Stimulated activated CD4-positive, alpha-beta T cell treated with anti-CD3 and anti-CD28 coated beads, Interleukin-4, amount 100 ng/mL, for 48 hours (primary cell): Measurements from ENCODE around the gene MFGE8.
A peak's percentile ranks its signal among the peaks of the same experiment; 100 is the strongest.

Source experiments
- DNase-seq, 2 donors: peaks; one replicate each; pipeline ENCODE4 v3.0.0-alpha.2; 2020; ENCODE audit warnings: low read depth in 2 of 2

MFGE8 gene

GRCh38 chr15:88918738-88919137, 5.6 kb upstream of the MFGE8 start:
- peak in 1 of 2 donors; percentile 52 for DNase-seq

GRCh38 chr15:88917760-88918159, 4.6 kb upstream of the MFGE8 start:
- DNase-seq: no peak

- DNase-seq: no peak
Measured at GRCh38 chr15:88915354-88915753, 2.2 kb upstream of the MFGE8 start.

GRCh38 chr15:88913850-88914169, 631 bp upstream of the MFGE8 start:
- DNase-seq: no peak

GRCh38 chr15:88912500-88912921, 668 bp downstream of the MFGE8 start:
- no peak for DNase-seq

GRCh38 chr15:88911766-88912118, 1.4 kb downstream of the MFGE8 start:
- DNase-seq: no peak

GRCh38 chr15:88909956-88910831, 3.0 kb downstream of the MFGE8 start:
- DNase-seq: no peak

GRCh38 chr15:88908697-88909621, 4.2 kb downstream of the MFGE8 start:
- no peak for DNase-seq

- no peak for DNase-seq
Measured at GRCh38 chr15:88908123-88908522, 5.1 kb downstream of the MFGE8 start.

GRCh38 chr15:88907111-88907510, 6.1 kb downstream of the MFGE8 start:
- DNase-seq: no peak

GRCh38 chr15:88906551-88906950, 6.6 kb downstream of the MFGE8 start:
- DNase-seq: no peak

GRCh38 chr15:88906130-88906529, 7.0 kb downstream of the MFGE8 start:
- DNase-seq: no peak

- no peak for DNase-seq
Measured at GRCh38 chr15:88905576-88905975, 7.6 kb downstream of the MFGE8 start.

- DNase-seq: peak; percentile 81 to 85
Measured at GRCh38 chr15:88904624-88905327, 8.4 kb downstream of the MFGE8 start.

- DNase-seq: no peak
Measured at GRCh38 chr15:88904257-88904623, 8.9 kb downstream of the MFGE8 start.

- no peak for DNase-seq
Measured at GRCh38 chr15:88902846-88903245, 10.3 kb downstream of the MFGE8 start.

GRCh38 chr15:88902221-88902835, 10.9 kb downstream of the MFGE8 start:
- no peak for DNase-seq

GRCh38 chr15:88901508-88902220, 11.5 kb downstream of the MFGE8 start:
- DNase-seq: no peak

- DNase-seq: no peak
Measured at GRCh38 chr15:88900982-88901418, 12.2 kb downstream of the MFGE8 start.

GRCh38 chr15:88900309-88900981, 12.7 kb downstream of the MFGE8 start:
- no peak for DNase-seq

GRCh38 chr15:88899251-88899650, 13.9 kb downstream of the MFGE8 start:
- no peak for DNase-seq
